IPS-20b (cell line): ENCODE measurements around the gene PPP4R3A.

Experiments used
- H3K27ac ChIP-seq: one replicate; pipeline ENCODE4 v1.5.1; 2013; ENCODE audit warnings: low read length
- H3K27me3 ChIP-seq: 2 replicates; pipeline ENCODE4 v1.6.1; 2013; ENCODE audit warnings: mild to moderate bottlenecking, low read length, inconsistent platforms; ENCODE audit not compliant: insufficient read depth
- H3K36me3 ChIP-seq: 2 replicates; pipeline ENCODE4 v1.6.1; 2013; ENCODE audit warnings: low read depth, mild to moderate bottlenecking, inconsistent platforms, low read length, moderate library complexity; ENCODE audit not compliant: insufficient read depth
- H3K4me1 ChIP-seq: 2 replicates; pipeline ENCODE4 v1.6.1; 2013; ENCODE audit warnings: mild to moderate bottlenecking, control low read depth, inconsistent platforms, low read length, moderate library complexity; ENCODE audit not compliant: insufficient read depth
- H3K4me3 ChIP-seq: 2 replicates; pipeline ENCODE4 v1.5.1; 2013; ENCODE audit warnings: mild to moderate bottlenecking, low read length, inconsistent platforms
- H3K9ac ChIP-seq: 2 replicates; pipeline ENCODE4 v1.6.1; 2013; ENCODE audit warnings: low read depth, mild to moderate bottlenecking, inconsistent platforms, low read length, moderate library complexity
- H3K9me3 ChIP-seq: 2 replicates; pipeline ENCODE4 v1.6.1; 2013; ENCODE audit warnings: mild to moderate bottlenecking, low read depth, low read length, inconsistent platforms; ENCODE audit not compliant: insufficient read depth

The PPP4R3A gene

DNA sequence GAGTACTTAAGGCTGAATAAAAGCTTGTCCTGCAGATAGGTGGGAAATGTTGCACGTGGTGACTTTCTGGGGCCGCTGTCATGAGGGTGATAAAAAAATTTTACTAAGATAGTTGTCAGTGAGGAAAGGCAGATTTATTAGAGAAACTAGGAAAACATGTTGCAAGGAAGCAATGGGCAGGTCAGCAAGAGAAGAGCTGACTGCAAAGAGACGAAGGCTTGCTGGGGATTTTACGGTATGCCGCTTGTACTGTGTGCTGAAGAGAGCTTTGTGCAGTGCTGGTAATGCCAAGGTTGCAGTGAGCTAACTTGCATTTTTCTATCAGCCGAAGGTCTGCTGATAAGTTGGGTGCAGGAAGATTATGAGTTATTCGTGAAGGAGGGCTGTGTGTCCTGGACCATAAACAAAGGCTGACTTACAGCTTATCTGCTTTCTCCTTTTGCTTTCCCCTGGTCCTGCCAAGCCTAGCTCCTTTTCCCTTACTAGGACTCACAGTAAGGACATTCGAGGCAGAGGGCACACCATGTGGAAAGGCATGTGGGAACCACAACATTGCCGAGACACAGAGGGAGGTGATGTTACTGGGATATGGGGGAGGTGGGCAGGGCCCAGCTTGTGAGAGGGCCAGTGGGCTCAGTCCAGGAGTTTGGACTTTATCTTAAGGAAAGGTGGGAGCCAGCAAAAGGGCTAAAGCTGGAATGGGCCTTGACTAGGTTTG is 85.1 kb downstream of the PPP4R3A start:
- H3K4me3 ChIP-seq = no peak overlapping the region
- no peaks in the 10 kb centered on the region for H3K27me3 ChIP-seq
- H3K9me3 ChIP-seq = no peaks in the 10 kb centered on the region
- H3K36me3 ChIP-seq = no peaks in the 10 kb centered on the region
- H3K9ac ChIP-seq = no peak overlapping the region
- no peak overlapping the region for H3K27ac ChIP-seq
- no peaks in the 10 kb centered on the region for H3K4me1 ChIP-seq

GRCh38 chr14:91420686-91421085 is 89.4 kb downstream of the PPP4R3A start:
- H3K4me3 ChIP-seq = no peak overlapping the region
- no peak overlapping the region for H3K9ac ChIP-seq
- H3K36me3 ChIP-seq = 0 out of 2 replicates have a peak, but pooled peaks cover 2% of the 10 kb centered on the region
- no peak overlapping the region for H3K27ac ChIP-seq
- H3K9me3 ChIP-seq = no peaks in the 10 kb centered on the region
- H3K4me1 ChIP-seq = peaks cover 5% of the 10 kb centered on the region
- peaks cover 6% of the 10 kb centered on the region; the same call in 1 of the 2 replicates for H3K27me3 ChIP-seq

GRCh38 chr14:91419451-91419850 is 90.7 kb downstream of the PPP4R3A start:
- Histone ChIP-seq H3K4me3 (no peak overlapping the region), H3K27ac (no peak overlapping the region)

GRCh38 chr14:91419044-91419397 is 91.1 kb downstream of the PPP4R3A start:
- Histone ChIP-seq H3K36me3 (peaks cover 3% of the 10 kb centered on the region; the same call in 1 of the 2 replicates), H3K9me3 (no peaks in the 10 kb centered on the region), H3K27me3 (peaks cover 6% of the 10 kb centered on the region; the same call in 1 of the 2 replicates), H3K27ac (no peak overlapping the region), H3K4me1 (peaks cover 18% of the 10 kb centered on the region), H3K4me3 (no peak overlapping the region), H3K9ac (no peak overlapping the region)

More at GRCh38 chr14:91419451-91419850, 90.7 kb downstream of the PPP4R3A start:
- Histone ChIP-seq H3K4me1 (peaks cover 14% of the 10 kb centered on the region), H3K27me3 (peaks cover 6% of the 10 kb centered on the region; the same call in 1 of the 2 replicates), H3K36me3 (0 out of 2 replicates have a peak, but pooled peaks cover 3% of the 10 kb centered on the region), H3K9me3 (no peaks in the 10 kb centered on the region), H3K9ac (no peak overlapping the region)

- peaks cover 3% of the 10 kb centered on the region; the same call in 1 of the 2 replicates for H3K36me3 ChIP-seq
- no peak overlapping the region for H3K27ac ChIP-seq
- H3K4me1 ChIP-seq = peaks cover 22% of the 10 kb centered on the region
- H3K27me3 ChIP-seq = peaks cover 6% of the 10 kb centered on the region; the same call in 1 of the 2 replicates
- peak overlapping the region; percentile 61; the same call in 1 of the 2 replicates for H3K4me3 ChIP-seq
- H3K9me3 ChIP-seq = no peaks in the 10 kb centered on the region
- H3K9ac ChIP-seq = peak overlapping the region; percentile 72; the same call in 1 of the 2 replicates
Measured at GRCh38 chr14:91418387-91419043, 91.6 kb downstream of the PPP4R3A start.

DNA sequence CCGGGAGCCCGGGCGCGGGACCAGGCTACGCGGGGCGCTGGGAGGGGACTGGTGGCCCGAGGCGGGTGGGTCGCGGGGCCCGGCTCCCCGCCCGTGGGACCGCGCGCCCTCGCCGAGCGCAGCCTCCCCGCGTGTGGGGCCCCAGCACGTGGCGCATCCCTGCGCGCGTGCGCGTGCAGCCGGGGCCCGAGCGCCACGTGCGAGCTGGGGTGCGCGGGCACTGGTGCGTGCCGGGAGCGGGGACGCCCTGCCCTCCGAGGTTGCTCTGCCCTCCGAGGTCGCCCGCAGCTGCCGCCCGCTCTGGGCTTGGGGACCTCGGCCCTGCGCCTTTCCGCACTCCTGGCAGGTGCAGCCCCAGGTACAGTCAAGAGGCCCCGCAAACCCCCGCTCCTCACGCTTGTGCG is 92.1 kb downstream of the PPP4R3A start:
- H3K36me3 ChIP-seq = peaks cover 7% of the 10 kb centered on the region; the same call in 1 of the 2 replicates
- peak overlapping the region; percentile 61; the same call in 1 of the 2 replicates for H3K4me3 ChIP-seq
- H3K27ac ChIP-seq = no peak overlapping the region
- H3K27me3 ChIP-seq = peaks cover 6% of the 10 kb centered on the region; the same call in 1 of the 2 replicates
- H3K4me1 ChIP-seq = peaks cover 26% of the 10 kb centered on the region
- H3K9me3 ChIP-seq = no peaks in the 10 kb centered on the region
- H3K9ac ChIP-seq = peak overlapping the region; percentile 72; the same call in 1 of the 2 replicates

GRCh38 chr14:91417120-91417982 is 92.8 kb downstream of the PPP4R3A start, which contains the start of gene CCDC88C:
CCDC88C (minus strand) TSS chr14:91417820; CDS start chr14:91417690, 130 bp downstream.
- Histone ChIP-seq H3K9me3 (no peaks in the 10 kb centered on the region), H3K4me1 (peaks cover 28% of the 10 kb centered on the region), H3K9ac (peak within 1 kb of the TSS; percentile 78; the same call in 1 of the 2 replicates), H3K4me3 (peak within 1 kb of the TSS; percentile 80), H3K36me3 (peaks cover 12% of the 10 kb centered on the region; the same call in 1 of the 2 replicates), H3K27ac (no peak within 1 kb of the TSS), H3K27me3 (peaks cover 6% of the 10 kb centered on the region; the same call in 1 of the 2 replicates)

DNA sequence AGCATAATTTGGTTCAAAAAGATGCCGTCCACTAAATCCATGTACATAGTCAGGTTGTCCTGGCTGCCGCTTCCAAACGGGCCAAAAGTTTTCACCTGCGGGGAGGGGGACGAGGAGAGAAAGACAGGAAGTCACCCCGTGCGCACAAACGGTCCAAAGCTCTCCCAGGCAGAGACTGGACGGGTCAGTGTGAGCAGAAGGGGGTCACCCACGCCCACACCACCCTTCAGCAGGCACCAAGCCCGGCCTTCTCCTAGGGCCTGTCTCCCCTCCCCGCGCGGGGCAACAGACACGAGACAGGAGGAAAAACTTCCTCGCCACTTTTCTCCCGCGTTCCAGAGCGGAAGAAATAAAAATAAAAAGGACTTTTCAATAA is 93.4 kb downstream of the PPP4R3A start:
- H3K4me3 ChIP-seq = peak overlapping the region; percentile 80
- H3K27ac ChIP-seq = no peak overlapping the region
- H3K4me1 ChIP-seq = peaks cover 28% of the 10 kb centered on the region
- peaks cover 6% of the 10 kb centered on the region; the same call in 1 of the 2 replicates for H3K27me3 ChIP-seq
- H3K9ac ChIP-seq = peak overlapping the region; percentile 78; the same call in 1 of the 2 replicates
- H3K36me3 ChIP-seq = peaks cover 12% of the 10 kb centered on the region; the same call in 1 of the 2 replicates
- no peaks in the 10 kb centered on the region for H3K9me3 ChIP-seq

- H3K27me3 ChIP-seq = peaks cover 6% of the 10 kb centered on the region; the same call in 1 of the 2 replicates
- no peak overlapping the region for H3K27ac ChIP-seq
- no peaks in the 10 kb centered on the region for H3K9me3 ChIP-seq
- peak overlapping the region; percentile 80 for H3K4me3 ChIP-seq
- peaks cover 28% of the 10 kb centered on the region for H3K4me1 ChIP-seq
- peak overlapping the region; percentile 78; the same call in 1 of the 2 replicates for H3K9ac ChIP-seq
- H3K36me3 ChIP-seq = peaks cover 12% of the 10 kb centered on the region; the same call in 1 of the 2 replicates
Measured at GRCh38 chr14:91415794-91416743, 94.0 kb downstream of the PPP4R3A start.

DNA sequence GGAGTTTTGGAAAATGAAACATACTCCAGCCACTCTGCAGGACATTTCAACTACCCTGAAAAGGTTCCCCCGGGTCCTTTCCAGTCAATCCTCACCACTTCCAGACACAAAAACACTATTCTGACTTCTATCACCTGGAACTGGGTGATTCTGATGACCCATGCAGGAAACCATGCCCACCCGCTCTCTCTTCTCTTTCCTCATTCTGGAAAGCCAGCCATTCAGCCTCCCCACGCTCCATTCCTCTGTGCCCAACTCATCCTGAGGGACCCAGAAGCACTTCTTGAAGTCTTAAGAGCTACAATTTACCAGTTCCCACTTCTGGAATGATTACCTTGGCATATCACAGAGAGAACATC is 95.7 kb downstream of the PPP4R3A start:
- Histone ChIP-seq H3K27ac (peak overlapping the region; percentile 59), H3K9ac (peak overlapping the region; percentile 44; the same call in 1 of the 2 replicates), H3K9me3 (no peaks in the 10 kb centered on the region), H3K4me1 (peaks cover 31% of the 10 kb centered on the region), H3K36me3 (peaks cover 12% of the 10 kb centered on the region; the same call in 1 of the 2 replicates), H3K27me3 (peaks cover 6% of the 10 kb centered on the region; the same call in 1 of the 2 replicates), H3K4me3 (peak overlapping the region; percentile 33; the same call in 1 of the 2 replicates)
